ENCODE measurements around the gene CROCC2. TPM values are rescaled to one million over a fixed set of nuclear protein-coding genes. Genes with fewer than 3 reads are reported as not detected.

The CROCC2 gene
- total RNA-seq, 1 donor from 2014 or later = 2.9 TPM

GRCh38 chr2:241040081-241040803 lies 134.1 kb downstream of the CROCC2 start:
- Histone ChIP-seq H3K27me3 (no peaks in the 10 kb centered on the region), H3K4me3 (no peak overlapping the region), H3K27ac (no peak overlapping the region), H3K4me1 (peaks cover 0 to 5% of the 10 kb centered on the region in 2 donors), H3K9me3 (peaks cover 0 to 10% of the 10 kb centered on the region in 2 donors), H3K36me3 (peaks cover 24 to 80% of the 10 kb centered on the region in 2 donors)
- TF ChIP-seq CTCF (IDR thresholded peaks at IDR 0.05) = no peak
- no peak for DNase-seq (ENCODE audit: low spot score in 2 of 2)
- intact Hi-C loops (cut with DNase I) = no loop called here

- no peak for TF ChIP-seq CTCF (IDR thresholded peaks at IDR 0.05)
- peaks cover 24 to 85% of the 10 kb centered on the region in 2 donors for H3K36me3 ChIP-seq
Observed at GRCh38 chr2:241041589-241042158, 135.5 kb downstream of the CROCC2 start.

More at GRCh38 chr2:241041589-241042158, 135.5 kb downstream of the CROCC2 start:
- intact Hi-C loops (cut with DNase I) = no loop called here
- Histone ChIP-seq H3K4me3 (no peak overlapping the region), H3K27me3 (no peaks in the 10 kb centered on the region), H3K27ac (no peak overlapping the region), H3K9me3 (peaks cover 0 to 10% of the 10 kb centered on the region in 2 donors), H3K4me1 (no peaks in the 10 kb centered on the region)
- DNase-seq (ENCODE audit: low spot score in 2 of 2) = no peak

Other genes with a start within 250 kb of the CROCC2 start
- gene AQP12B, start 223.5 kb upstream of the CROCC2 start, total RNA-seq = not detected
- gene AQP12A, start 214.5 kb upstream of the CROCC2 start, total RNA-seq = not detected
- gene KIF1A, start 86.1 kb upstream of the CROCC2 start, total RNA-seq = 0.11 TPM
- not detected for gene AGXT, start 37.5 kb upstream of the CROCC2 start, total RNA-seq
- not detected for gene MAB21L4, start 10.2 kb upstream of the CROCC2 start, total RNA-seq
- 84.3 TPM for gene SNED1, start 92.3 kb downstream of the CROCC2 start, total RNA-seq
- 50.2 TPM for gene MTERF4, start 196.0 kb downstream of the CROCC2 start, total RNA-seq
- gene PASK, start 243.1 kb downstream of the CROCC2 start, total RNA-seq = not detected
- gene PPP1R7, start 244.1 kb downstream of the CROCC2 start, total RNA-seq = 4.2 TPM

All from ascending aorta (tissue), 2 donors.